Subcutaneous adipose tissue (tissue), 4 donors: Measurements from ENCODE around the gene RNF34. TPM values are rescaled to one million over a fixed set of nuclear protein-coding genes. Genes with fewer than 3 reads are reported as not detected.

Experiments
- total RNA-seq, 4 donors: library from RNA; depleted of rRNA; stranded (reverse); fragments of >200 nt; gene quantifications; one replicate each; pipeline ENCODE4 v1.1.0, GENCODE V29; 2016
- TF ChIP-seq, protein P1 (sequence below): fragments of 450-650 bp; IDR thresholded peaks from one replicate; pipeline ENCODE4 v1.5.1; 2016; ENCODE audit warnings: low read depth, mild to moderate bottlenecking, control low read depth, antibody characterized with exemption, moderate library complexity

The RNF34 gene
- total RNA-seq, 4 donors from 2014 or later: 28.7 to 37.2 (median 35.5) TPM

- TF ChIP-seq, protein P1, sequence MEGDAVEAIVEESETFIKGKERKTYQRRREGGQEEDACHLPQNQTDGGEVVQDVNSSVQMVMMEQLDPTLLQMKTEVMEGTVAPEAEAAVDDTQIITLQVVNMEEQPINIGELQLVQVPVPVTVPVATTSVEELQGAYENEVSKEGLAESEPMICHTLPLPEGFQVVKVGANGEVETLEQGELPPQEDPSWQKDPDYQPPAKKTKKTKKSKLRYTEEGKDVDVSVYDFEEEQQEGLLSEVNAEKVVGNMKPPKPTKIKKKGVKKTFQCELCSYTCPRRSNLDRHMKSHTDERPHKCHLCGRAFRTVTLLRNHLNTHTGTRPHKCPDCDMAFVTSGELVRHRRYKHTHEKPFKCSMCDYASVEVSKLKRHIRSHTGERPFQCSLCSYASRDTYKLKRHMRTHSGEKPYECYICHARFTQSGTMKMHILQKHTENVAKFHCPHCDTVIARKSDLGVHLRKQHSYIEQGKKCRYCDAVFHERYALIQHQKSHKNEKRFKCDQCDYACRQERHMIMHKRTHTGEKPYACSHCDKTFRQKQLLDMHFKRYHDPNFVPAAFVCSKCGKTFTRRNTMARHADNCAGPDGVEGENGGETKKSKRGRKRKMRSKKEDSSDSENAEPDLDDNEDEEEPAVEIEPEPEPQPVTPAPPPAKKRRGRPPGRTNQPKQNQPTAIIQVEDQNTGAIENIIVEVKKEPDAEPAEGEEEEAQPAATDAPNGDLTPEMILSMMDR: no peak
Measured at GRCh38 chr12:121470751-121471150, 70.8 kb downstream of the RNF34 start.

GRCh38 chr12:121472150-121472905, 72.4 kb downstream of the RNF34 start:
- TF ChIP-seq, protein P1: no peak

Other genes starting within 250 kb of the RNF34 start
- 100 to 1,000 TPM in 1 of 4 donors, 10 to 100 TPM in 3; 22.2 to 219 (median 39.9) TPM for gene P2RX4, start 190.0 kb upstream of the RNF34 start, total RNA-seq
- gene CAMKK2, start 103.4 kb upstream of the RNF34 start, total RNA-seq: 10 to 100 TPM; 25.1 to 43.7 (median 30.9) TPM
- 100 to 1,000 TPM; 109 to 135 (median 127) TPM for gene ANAPC5, start 47.7 kb upstream of the RNF34 start, total RNA-seq
- 10 to 100 TPM; 13.9 to 22.6 (median 16.2) TPM for gene KDM2B, start 180.9 kb downstream of the RNF34 start, total RNA-seq
- gene ORAI1, start 226.4 kb downstream of the RNF34 start, total RNA-seq: 1 to 10 TPM; 5.1 to 8.3 (median 6.8) TPM